Neural progenitor cell (in vitro differentiated cells): ENCODE measurements around the gene SERPINB10. TPM values are rescaled to one million over a fixed set of nuclear protein-coding genes. Genes with fewer than 3 reads are reported as not detected.

ENCODE experiments used
- DNase-seq: peaks from one replicate; pipeline ENCODE4 v3.0.0-alpha.2; 2016; ENCODE audit warnings: low spot score
- H2AFZ ChIP-seq: fragments of 200-600 bp; sonication (generic); replicated peaks from 2 replicates; pipeline ENCODE4 v1.6.1; 2016; ENCODE audit warnings: antibody characterized with exemption
- H3F3A ChIP-seq: fragments of 200-600 bp; sonication (generic); 2 replicates; pipeline ENCODE4 v1.6.1; 2016; ENCODE audit warnings: antibody characterized with exemption, low read depth
- H3K27ac ChIP-seq: fragments of 200-600 bp; sonication (generic); 2 replicates; pipeline ENCODE4 v1.5.1; 2016; ENCODE audit warnings: mild to moderate bottlenecking
- H3K27me3 ChIP-seq: fragments of 200-600 bp; sonication (generic); 2 replicates; pipeline ENCODE4 v1.6.1; 2016; ENCODE audit warnings: mild to moderate bottlenecking, moderate library complexity
- H3K36me3 ChIP-seq: fragments of 200-600 bp; sonication (generic); 2 replicates; pipeline ENCODE4 v1.5.1; 2016
- H3K4me1 ChIP-seq: fragments of 200-600 bp; sonication (generic); 2 replicates; pipeline ENCODE4 v1.6.1; 2016; ENCODE audit warnings: mixed run types
- H3K4me2 ChIP-seq: fragments of 200-600 bp; sonication (generic); 2 replicates; pipeline ENCODE4 v1.6.1; 2016
- H3K4me3 ChIP-seq: fragments of 200-600 bp; sonication (generic); 2 replicates; pipeline ENCODE4 v1.5.1; 2016
- H3K79me2 ChIP-seq: fragments of 200-600 bp; sonication (generic); 2 replicates; pipeline ENCODE4 v1.6.1; 2016; ENCODE audit warnings: low read depth
- H3K9ac ChIP-seq: fragments of 200-600 bp; sonication (generic); 2 replicates; pipeline ENCODE4 v1.6.1; 2016
- H3K9me3 ChIP-seq: fragments of 200-600 bp; sonication (generic); 2 replicates; pipeline ENCODE4 v1.5.1; 2016; ENCODE audit warnings: low read depth
- H4K20me1 ChIP-seq: fragments of 200-600 bp; sonication (generic); 2 replicates; pipeline ENCODE4 v1.6.1; 2016; ENCODE audit warnings: low read depth
- H3K27ac Mint-ChIP-seq: 3 replicates; pipeline ENCODE4 v1.8.0; 2021; ENCODE audit warnings: mixed read lengths
- H3K27me3 Mint-ChIP-seq: 2 replicates; pipeline ENCODE4 v1.8.0; 2022; ENCODE audit warnings: low read depth, mild to moderate bottlenecking, inconsistent platforms, moderate library complexity, mixed read lengths; ENCODE audit not compliant: insufficient read depth
- H3K36me3 Mint-ChIP-seq: 3 replicates; pipeline ENCODE4 v1.8.0; 2021; ENCODE audit warnings: mixed read lengths
- H3K4me1 Mint-ChIP-seq: 3 replicates; pipeline ENCODE4 v1.8.0; 2021; ENCODE audit warnings: mixed read lengths
- H3K4me3 Mint-ChIP-seq: 3 replicates; pipeline ENCODE4 v1.8.0; 2021; ENCODE audit warnings: mild to moderate bottlenecking, moderate library complexity, mixed read lengths
- H3K9me3 Mint-ChIP-seq: 3 replicates; pipeline ENCODE4 v1.8.0; 2020; ENCODE audit warnings: mixed read lengths
- EZH2 ChIP-seq: fragments of 200-600 bp; sonication (generic); IDR thresholded peaks from 2 replicates; pipeline ENCODE4 v1.6.1; 2017; ENCODE audit warnings: antibody characterized with exemption, mild to moderate bottlenecking, moderate library complexity
- EZH2phosphoT487 ChIP-seq: fragments of 200-600 bp; sonication (generic); IDR thresholded peaks from 2 replicates; pipeline ENCODE4 v1.6.1; 2017; ENCODE audit warnings: antibody characterized with exemption
- total RNA-seq: library from RNA; depleted of rRNA; stranded (reverse); fragments of >200 nt; gene quantifications from 2 replicates; pipeline ENCODE4 v1.2.3, GENCODE V29; 2015; ENCODE audit warnings: low replicate concordance
- TF ChIP-seq, protein P1 (sequence below): fragments of 200-600 bp; sonication (generic); IDR thresholded peaks from 2 replicates; pipeline ENCODE4 v1.5.1; 2017; ENCODE audit warnings: antibody characterized with exemption, mild to moderate bottlenecking

SERPINB10 gene
- total RNA-seq, 1 donor from 2014 or later: not detected

DNA sequence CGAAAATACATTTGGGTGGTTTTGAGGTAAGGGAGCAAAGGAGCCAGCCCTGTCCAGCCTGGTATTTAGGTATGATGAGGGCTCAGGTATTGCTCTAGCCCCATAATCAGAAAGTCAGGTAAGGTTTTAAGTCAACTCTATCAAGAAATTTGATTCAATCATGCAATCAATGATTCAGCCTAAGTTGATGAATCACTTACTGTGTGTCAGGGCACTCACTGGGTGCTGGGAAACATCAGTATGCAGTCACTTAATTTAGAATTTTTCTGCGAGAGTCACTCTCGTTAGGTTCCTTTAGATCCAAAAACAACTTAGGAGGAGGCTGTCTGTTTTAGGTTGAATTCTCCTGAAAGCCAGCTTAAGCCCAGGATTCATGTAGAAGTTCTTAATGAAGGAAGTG lies 37.9 kb upstream of the SERPINB10 start:
- Mint-ChIP-seq H3K4me3 (no peak overlapping the region), H3K9me3 (no peaks in the 10 kb centered on the region), H3K27me3 (no peaks in the 10 kb centered on the region), H3K36me3 (no peaks in the 10 kb centered on the region), H3K4me1 (no peaks in the 10 kb centered on the region), H3K27ac (no peak overlapping the region)
- no peaks in the 10 kb centered on the region for H3F3A ChIP-seq
- no peaks in the 10 kb centered on the region for H4K20me1 ChIP-seq
- H3K4me1 ChIP-seq: no peaks in the 10 kb centered on the region
- H3K9me3 ChIP-seq: no peaks in the 10 kb centered on the region
- TF ChIP-seq EZH2 (no peak), EZH2phosphoT487 (no peak)
- no peaks in the 10 kb centered on the region for H3K27me3 ChIP-seq
- no peak overlapping the region for H2AFZ ChIP-seq
- H3K9ac ChIP-seq: no peak overlapping the region
- no peak overlapping the region for H3K4me3 ChIP-seq
- no peaks in the 10 kb centered on the region for H3K36me3 ChIP-seq
- no peaks in the 10 kb centered on the region for H3K79me2 ChIP-seq
- DNase-seq: no peak
- H3K27ac ChIP-seq: no peak overlapping the region
- H3K4me2 ChIP-seq: no peak overlapping the region

DNA sequence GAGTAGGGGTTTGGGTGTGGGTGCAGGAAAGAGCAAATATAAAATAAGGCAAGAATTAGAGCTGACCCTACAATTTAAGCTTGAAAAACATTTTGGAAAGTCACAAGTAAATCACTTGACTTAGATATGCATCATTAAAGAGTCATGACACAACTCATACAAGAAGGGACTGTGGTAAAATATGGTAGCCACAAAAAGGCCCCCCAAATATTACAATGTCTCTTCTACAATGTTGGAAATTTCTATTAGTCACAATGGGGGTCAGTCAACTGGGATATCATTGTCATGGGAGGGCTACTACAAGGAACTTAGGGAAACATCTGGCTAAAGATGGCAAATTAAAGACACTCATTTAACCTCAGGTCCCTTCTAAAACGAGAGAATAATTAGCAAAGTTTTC lies 35.9 kb upstream of the SERPINB10 start:
- Mint-ChIP-seq H3K27ac (no peak overlapping the region), H3K27me3 (no peaks in the 10 kb centered on the region), H3K9me3 (no peaks in the 10 kb centered on the region), H3K4me3 (no peak overlapping the region), H3K4me1 (no peaks in the 10 kb centered on the region), H3K36me3 (no peaks in the 10 kb centered on the region)
- Histone ChIP-seq H3K9ac (no peak overlapping the region), H3K4me1 (no peaks in the 10 kb centered on the region), H3K79me2 (no peaks in the 10 kb centered on the region), H3K27me3 (no peaks in the 10 kb centered on the region), H2AFZ (no peak overlapping the region), H3F3A (no peaks in the 10 kb centered on the region), H3K36me3 (no peaks in the 10 kb centered on the region), H3K4me2 (no peak overlapping the region), H3K9me3 (no peaks in the 10 kb centered on the region), H3K4me3 (no peak overlapping the region), H4K20me1 (no peaks in the 10 kb centered on the region), H3K27ac (no peak overlapping the region)
- no peak for TF ChIP-seq EZH2
- TF ChIP-seq, protein P1, sequence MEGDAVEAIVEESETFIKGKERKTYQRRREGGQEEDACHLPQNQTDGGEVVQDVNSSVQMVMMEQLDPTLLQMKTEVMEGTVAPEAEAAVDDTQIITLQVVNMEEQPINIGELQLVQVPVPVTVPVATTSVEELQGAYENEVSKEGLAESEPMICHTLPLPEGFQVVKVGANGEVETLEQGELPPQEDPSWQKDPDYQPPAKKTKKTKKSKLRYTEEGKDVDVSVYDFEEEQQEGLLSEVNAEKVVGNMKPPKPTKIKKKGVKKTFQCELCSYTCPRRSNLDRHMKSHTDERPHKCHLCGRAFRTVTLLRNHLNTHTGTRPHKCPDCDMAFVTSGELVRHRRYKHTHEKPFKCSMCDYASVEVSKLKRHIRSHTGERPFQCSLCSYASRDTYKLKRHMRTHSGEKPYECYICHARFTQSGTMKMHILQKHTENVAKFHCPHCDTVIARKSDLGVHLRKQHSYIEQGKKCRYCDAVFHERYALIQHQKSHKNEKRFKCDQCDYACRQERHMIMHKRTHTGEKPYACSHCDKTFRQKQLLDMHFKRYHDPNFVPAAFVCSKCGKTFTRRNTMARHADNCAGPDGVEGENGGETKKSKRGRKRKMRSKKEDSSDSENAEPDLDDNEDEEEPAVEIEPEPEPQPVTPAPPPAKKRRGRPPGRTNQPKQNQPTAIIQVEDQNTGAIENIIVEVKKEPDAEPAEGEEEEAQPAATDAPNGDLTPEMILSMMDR: no peak
- no peak for TF ChIP-seq EZH2phosphoT487
- no peak for DNase-seq

DNA sequence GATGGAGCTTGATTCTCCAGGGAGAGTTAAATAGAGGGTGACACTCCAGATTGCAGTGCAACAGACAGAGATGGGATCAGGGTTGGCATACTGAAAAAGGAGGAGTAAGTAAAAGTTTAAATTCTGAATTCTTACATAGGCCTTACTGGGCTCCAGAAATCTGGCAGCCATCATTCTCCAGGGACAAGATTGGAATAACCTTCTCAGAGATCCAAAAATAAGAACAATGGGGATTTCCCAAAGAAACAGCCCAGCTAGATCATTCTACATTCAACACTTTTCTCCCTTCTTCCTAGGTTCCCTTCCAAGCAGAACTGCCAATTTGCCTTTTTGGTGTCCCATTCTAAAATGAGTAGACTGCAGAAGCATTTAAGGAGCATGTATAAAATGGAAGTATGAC lies 35.2 kb upstream of the SERPINB10 start:
- Histone ChIP-seq H3F3A (no peaks in the 10 kb centered on the region), H3K36me3 (no peaks in the 10 kb centered on the region), H4K20me1 (no peaks in the 10 kb centered on the region), H3K4me3 (no peak overlapping the region), H3K4me1 (no peaks in the 10 kb centered on the region), H3K27me3 (no peaks in the 10 kb centered on the region), H3K79me2 (no peaks in the 10 kb centered on the region), H2AFZ (no peak overlapping the region), H3K27ac (no peak overlapping the region), H3K9me3 (no peaks in the 10 kb centered on the region), H3K4me2 (no peak overlapping the region), H3K9ac (no peak overlapping the region)
- no peak overlapping the region for H3K4me3 Mint-ChIP-seq
- peaks cover 2% of the 10 kb centered on the region for H3K27me3 Mint-ChIP-seq
- TF ChIP-seq, protein P1: no peak
- TF ChIP-seq EZH2: no peak
- no peak for TF ChIP-seq EZH2phosphoT487
- no peaks in the 10 kb centered on the region for H3K9me3 Mint-ChIP-seq
- no peak overlapping the region for H3K27ac Mint-ChIP-seq
- H3K4me1 Mint-ChIP-seq: no peaks in the 10 kb centered on the region
- H3K36me3 Mint-ChIP-seq: no peaks in the 10 kb centered on the region
- DNase-seq: no peak

DNA sequence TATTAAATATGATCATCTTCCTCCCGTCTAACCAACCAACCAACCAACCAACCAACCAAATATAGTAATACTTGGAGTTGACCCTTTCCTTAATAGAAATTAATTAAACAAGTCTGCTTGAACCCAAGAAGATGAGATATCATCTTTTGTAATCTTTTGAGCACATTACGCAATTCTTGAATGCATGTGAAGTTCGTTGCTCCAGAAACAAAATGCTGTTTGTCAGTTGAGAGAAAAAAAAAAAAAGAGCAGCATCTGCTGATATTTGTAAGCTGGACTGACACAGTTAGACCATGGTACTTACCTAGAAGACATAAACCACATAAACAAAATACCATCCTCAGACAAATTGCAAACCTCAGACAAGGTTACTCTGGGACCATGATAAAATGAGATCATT lies 29.4 kb upstream of the SERPINB10 start:
- Mint-ChIP-seq H3K36me3 (no peaks in the 10 kb centered on the region), H3K27me3 (peaks cover 2% of the 10 kb centered on the region), H3K4me3 (no peak overlapping the region), H3K27ac (no peak overlapping the region), H3K4me1 (no peaks in the 10 kb centered on the region), H3K9me3 (no peaks in the 10 kb centered on the region)
- Histone ChIP-seq H3K27me3 (no peaks in the 10 kb centered on the region), H3K36me3 (no peaks in the 10 kb centered on the region), H3F3A (no peaks in the 10 kb centered on the region), H3K9ac (no peak overlapping the region), H3K4me3 (no peak overlapping the region), H3K4me2 (no peak overlapping the region), H3K79me2 (no peaks in the 10 kb centered on the region), H4K20me1 (no peaks in the 10 kb centered on the region), H3K27ac (no peak overlapping the region), H3K4me1 (no peaks in the 10 kb centered on the region), H2AFZ (no peak overlapping the region), H3K9me3 (no peaks in the 10 kb centered on the region)
- no peak for TF ChIP-seq EZH2phosphoT487
- TF ChIP-seq, protein P1: no peak
- TF ChIP-seq EZH2: no peak
- DNase-seq: no peak
